ENCODE measurements around the gene NXPE2. TPM values are rescaled to one million over a fixed set of nuclear protein-coding genes. Genes with fewer than 3 reads are reported as not detected.

Gene NXPE2
- under 0.01 TPM in 1 of 2 replicates, not detected in the other for total RNA-seq

GRCh38 chr11:114678125-114679036 is at the start of gene NXPE2:
TSS of gene NXPE2 (plus strand) at chr11:114678527. CDS start at chr11:114678576, 49 bp downstream.

Other genes starting within 250 kb of the NXPE2 start
- 98.5 and 101 TPM in 2 replicates for gene REXO2, start 239.1 kb upstream of the NXPE2 start, total RNA-seq
- gene NXPE1, start 118.6 kb upstream of the NXPE2 start, total RNA-seq, result not detected in 2 replicates
- not detected in 2 replicates for gene NXPE4, start 82.7 kb upstream of the NXPE2 start, total RNA-seq